A549 (cell line): ENCODE measurements around the gene ARMH3. TPM values are rescaled to one million over a fixed set of nuclear protein-coding genes. Genes with fewer than 3 reads are reported as not detected.

ENCODE experiments used
- ATAC-seq, 2 experiments: fragments of 200-7000 bp in 1 of 2; fragments of >200 bp in 1 of 2; cut with Nextera tagmentation in 1 of 2; cut with Tn5 transposase in 1 of 2; 3 replicates each; pipeline versions ENCODE4 v1.8.0 to v1.9.1; 2018 to 2020; ENCODE audit warnings: mild to moderate bottlenecking in 1 of 2, moderate library complexity in 1 of 2
- CTCF ChIA-PET: fragments of 300-600 bp; sonication (Branson Sonifier 250); formaldehyde crosslinking; extraction: SDS; loops from one replicate; lab custom pipeline; 2021; ENCODE audit warnings: antibody characterized with exemption, inconsistent platforms; lab: Yijun Ruan, JAX
- POLR2A ChIA-PET: fragments of 350-600 bp; formaldehyde crosslinking; extraction: SDS; loops from one replicate; lab custom pipeline; 2021; ENCODE audit warnings: antibody characterized with exemption, inconsistent platforms; lab: Yijun Ruan, JAX
- DNase-seq, 2 experiments: peaks; one replicate each; pipeline versions ENCODE4 v3.0.0 to v3.0.0-alpha.2; 2011 to 2016; ENCODE audit warnings: low read depth in 1 of 2, low spot score in 1 of 2
- FAIRE-seq: peaks from 2 replicates; lab custom pipeline; 2011; peaks lifted over from hg19 to GRCh38; lab: Jason Lieb, UNC
- H3K27ac ChIP-seq, 2 experiments: fragments of >200 bp; sonication (Bioruptor Twin); formaldehyde crosslinking; 3 replicates each; pipeline ENCODE4 v1.5.1; 2016 to 2017
- H3K4me1 ChIP-seq: fragments of >200 bp; sonication (Bioruptor Twin); formaldehyde crosslinking; 3 replicates; pipeline ENCODE4 v1.6.1; 2016
- H3K4me2 ChIP-seq: fragments of >200 bp; sonication (Bioruptor Twin); formaldehyde crosslinking; 3 replicates; pipeline ENCODE4 v1.6.1; 2016
- H3K4me3 ChIP-seq: fragments of >200 bp; sonication (Bioruptor Twin); formaldehyde crosslinking; 3 replicates; pipeline ENCODE4 v1.5.1; 2016
- H3K9me3 ChIP-seq: fragments of >200 bp; sonication (Bioruptor Twin); formaldehyde crosslinking; 3 replicates; pipeline ENCODE4 v1.6.1; 2016
- ATOH8 ChIP-seq: fragments of 250-450 bp; sonication (Bioruptor Pico); IDR thresholded peaks from 2 replicates; pipeline ENCODE4 v1.5.0; 2020; ENCODE audit warnings: low read depth, mild to moderate bottlenecking, moderate library complexity
- CBX2 ChIP-seq: fragments of 200-600 bp; sonication (generic); IDR thresholded peaks from 2 replicates; pipeline ENCODE4 v1.6.1; 2016; ENCODE audit warnings: low read depth, mild to moderate bottlenecking, borderline replicate concordance
- CEBPB ChIP-seq, 2 experiments: fragments of >200 bp in 1 of 2; sonication (Bioruptor Twin) in 1 of 2; formaldehyde crosslinking in 1 of 2; IDR thresholded peaks; 2 replicates each; pipeline ENCODE4 v1.6.1; 2012 to 2016
- CHD2 ChIP-seq: fragments of 150-350 bp; IDR thresholded peaks from 2 replicates; pipeline ENCODE4 v1.6.1; 2014; ENCODE audit warnings: low read length; ENCODE audit not compliant: partially characterized antibody
- ELK1 ChIP-seq: fragments of 150-350 bp; IDR thresholded peaks from 2 replicates; pipeline ENCODE4 v1.6.1; 2014; ENCODE audit warnings: low read depth, mild to moderate bottlenecking, low read length
- EP300 ChIP-seq, 2 experiments: fragments of >200 bp; sonication (Bioruptor Twin); formaldehyde crosslinking; IDR thresholded peaks; 2 replicates in 1 of 2; 3 replicates in 1 of 2; pipeline ENCODE4 v1.6.1; 2016 to 2017
- ESRRA ChIP-seq: fragments of 150-350 bp; IDR thresholded peaks from 2 replicates; pipeline ENCODE4 v1.6.1; 2014; ENCODE audit warnings: mild to moderate bottlenecking, low read length, borderline replicate concordance
- FOSB ChIP-seq: fragments of 250-450 bp; sonication (Bioruptor Pico); IDR thresholded peaks from 2 replicates; pipeline ENCODE4 v1.5.0; 2020; ENCODE audit warnings: mild to moderate bottlenecking, moderate library complexity
- GATA3 ChIP-seq: IDR thresholded peaks from 2 replicates; pipeline ENCODE4 v1.6.1; 2012; ENCODE audit warnings: borderline replicate concordance
- HES2 ChIP-seq: fragments of >200 bp; sonication (Bioruptor Twin); formaldehyde crosslinking; IDR thresholded peaks from 2 replicates; pipeline ENCODE4 v1.6.1; 2016
- HOXB13 ChIP-seq: fragments of 250-450 bp; sonication (Bioruptor Pico); IDR thresholded peaks from 2 replicates; pipeline ENCODE4 v1.5.0; 2020; ENCODE audit warnings: low read depth, mild to moderate bottlenecking, moderate library complexity
- JUN ChIP-seq, 2 experiments: fragments of >200 bp; sonication (Bioruptor Twin); formaldehyde crosslinking; IDR thresholded peaks; 2 replicates in 1 of 2; 3 replicates in 1 of 2; pipeline ENCODE4 v1.6.1; 2016 to 2017
- KDM1A ChIP-seq: fragments of 200-600 bp; sonication (generic); IDR thresholded peaks from 2 replicates; pipeline ENCODE4 v1.6.1; 2016; ENCODE audit warnings: low read depth, mild to moderate bottlenecking
- KDM5A ChIP-seq: fragments of 200-600 bp; sonication (generic); IDR thresholded peaks from 2 replicates; pipeline ENCODE4 v1.6.1; 2016; ENCODE audit warnings: antibody characterized with exemption, mild to moderate bottlenecking
- MAZ ChIP-seq: fragments of 150-350 bp; IDR thresholded peaks from 2 replicates; pipeline ENCODE4 v1.6.1; 2014; ENCODE audit warnings: antibody characterized with exemption, low read depth, low read length, borderline replicate concordance
- RARB ChIP-seq: fragments of 250-450 bp; sonication (Bioruptor Pico); IDR thresholded peaks from 2 replicates; pipeline ENCODE4 v1.8.0; 2021; ENCODE audit warnings: mild to moderate bottlenecking, moderate library complexity
- REST ChIP-seq: fragments of 200-600 bp; sonication (generic); IDR thresholded peaks from 2 replicates; pipeline ENCODE4 v1.6.1; 2016; ENCODE audit warnings: antibody characterized with exemption, mild to moderate bottlenecking, moderate library complexity
- RFX5 ChIP-seq: fragments of 450-650 bp; IDR thresholded peaks from 2 replicates; pipeline ENCODE4 v1.7.1; 2014; ENCODE audit warnings: antibody characterized with exemption, mild to moderate bottlenecking, moderate library complexity
- TP53 ChIP-seq: fragments of 250-450 bp; sonication (Bioruptor Pico); IDR thresholded peaks from 2 replicates; pipeline ENCODE4 v1.5.0; 2021; ENCODE audit warnings: mild to moderate bottlenecking, moderate library complexity
- WGBS: methylation state at CpG from one replicate; pipeline ENCODE4 v1.1.6; 2017; ENCODE audit errors: missing lambda C conversion rate; 5-methylcytosine and 5-hydroxymethylcytosine counted together
- polyA plus RNA-seq, 4 experiments: library from polyadenylated mRNA; depleted of rRNA in 3 of 4; stranded (reverse); fragments of >200 nt; fragmentation: RNase III in 1 of 4; extraction: RNeasy Plus Mini Kit Qiagen cat#74134 plus additional on column Dnase treatment in 1 of 4; gene quantifications; 2 replicates in 3 of 4; 3 replicates in 1 of 4; pipeline ENCODE4 v1.2.3, GENCODE V29; 2011 to 2017

Gene ARMH3
- polyA plus RNA-seq, 2 of the 4 experiments (the other 2 are of a cell fraction), result 12.7 to 17.3 TPM

- TF ChIP-seq FOSB (CRISPR knock-in tag), result peak; percentile 89
- peak; percentile 72 for TF ChIP-seq REST
- no peak for TF ChIP-seq ESRRA
- TF ChIP-seq CEBPB (IDR thresholded peaks at IDR 0.05), result peak in 1 of 2 experiments; percentile 48; a peak in 1 of 4 replicates
- 0 out of 2 replicates have a peak, but pooled peaks have one; percentile 75 for TF ChIP-seq RARB
- no peak; the same call in 1 of the 2 replicates for TF ChIP-seq TP53 (CRISPR knock-in tag)
These were observed 237.7 kb downstream of the ARMH3 start, which contains the start of gene OGA (continued) for GRCh38 chr10:101818119-101818871.

GRCh38 chr10:101817337-101818118, 238.4 kb downstream of the ARMH3 start:
- Histone ChIP-seq H3K9me3 (no peaks in the 10 kb centered on the region), H3K4me3 (peak overlapping the region; percentile 96), H3K4me2 (peak overlapping the region; percentile 89), H3K27ac (peak overlapping the region; percentile 95 to 97), H3K4me1 (peaks cover 30% of the 10 kb centered on the region)
- ChIA-PET POLR2A (interaction anchor here (0.6 to 2.0 kb wide), 20 partner anchors 10 to 463 kb away, joined by 3 to 24 read pairs (median 4); partner anchors contain the start of genes ARMH3, BTRC, KCNIP2 and NOLC1), CTCF (interaction anchor here (0.6 to 5.6 kb wide), 12 partner anchors 8 to 193 kb away, joined by 3 to 47 read pairs (median 4); no protein-coding TSS in a partner anchor)
- ATAC-seq, result peak; percentile 63 to 75
- no peak for TF ChIP-seq CHD2
- TF ChIP-seq EP300 (IDR thresholded peaks at IDR 0.05), result no peak
- no peak for TF ChIP-seq KDM1A
- no peak for TF ChIP-seq CBX2
- TF ChIP-seq KDM5A, result no peak; the same call in 1 of the 2 replicates
- TF ChIP-seq ELK1, result no peak
- TF ChIP-seq HES2, result no peak
- TF ChIP-seq TP53 (CRISPR knock-in tag), result 0 out of 2 replicates have a peak, but pooled peaks have one; percentile 24
- no peak for TF ChIP-seq GATA3
- no peak for TF ChIP-seq HOXB13 (CRISPR knock-in tag)
- no peak for TF ChIP-seq ESRRA
- TF ChIP-seq MAZ, result no peak
- TF ChIP-seq JUN (IDR thresholded peaks at IDR 0.05), result 0 out of 5 replicates have a peak, but pooled peaks of 1 of the 2 experiments have one; percentile 6
- TF ChIP-seq ATOH8 (CRISPR knock-in tag), result no peak
- TF ChIP-seq RFX5, result no peak
- WGBS, result 1% methylated on average over 31 of the region's 44 CpGs
- peak; percentile 74 to 91 for DNase-seq
- no peak for FAIRE-seq
